Thyroid gland (tissue), 4 donors: Measurements from ENCODE around the gene LRCH1.

Experiments
- POLR2A ChIP-seq, 2 donors: fragments of 450-650 bp; IDR thresholded peaks; one replicate each; pipeline ENCODE4 v1.6.1; 2017; ENCODE audit warnings: antibody characterized with exemption in 2 of 2, mild to moderate bottlenecking in 2 of 2, moderate library complexity in 1 of 2
- TF ChIP-seq, protein P1 (sequence below), 6 experiments: fragments of 200-600 bp in 3 of 6; fragments of 450-650 bp in 3 of 6; sonication (generic) in 3 of 6; IDR thresholded peaks; one replicate each; pipeline ENCODE4 v1.5.1; 2016 to 2019; ENCODE audit warnings: antibody characterized with exemption in 6 of 6, mild to moderate bottlenecking in 2 of 6, inconsistent platforms in 1 of 6, moderate library complexity in 1 of 6

DNA sequence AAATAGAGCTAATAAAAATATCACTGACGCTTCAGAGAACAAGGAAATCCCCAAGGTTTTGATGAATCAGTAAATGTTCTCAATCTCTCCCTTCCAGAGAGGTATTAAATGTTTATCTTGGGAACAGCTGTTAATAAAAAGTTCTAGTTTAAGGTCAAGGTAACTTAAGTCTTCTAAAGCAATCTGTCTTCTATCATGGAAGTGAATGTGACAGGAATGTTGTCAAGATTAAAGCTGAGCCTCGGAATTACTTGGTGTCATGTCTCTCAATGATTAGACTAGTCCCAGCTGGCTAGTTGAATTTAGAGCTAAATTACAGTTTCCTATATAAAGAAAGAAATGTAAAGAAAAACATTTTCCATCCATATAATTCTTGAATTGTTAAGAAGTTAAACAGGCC lies 220.6 kb downstream of the LRCH1 start:
- no peak for TF ChIP-seq POLR2A (IDR thresholded peaks at IDR 0.05)
- TF ChIP-seq, protein P1, sequence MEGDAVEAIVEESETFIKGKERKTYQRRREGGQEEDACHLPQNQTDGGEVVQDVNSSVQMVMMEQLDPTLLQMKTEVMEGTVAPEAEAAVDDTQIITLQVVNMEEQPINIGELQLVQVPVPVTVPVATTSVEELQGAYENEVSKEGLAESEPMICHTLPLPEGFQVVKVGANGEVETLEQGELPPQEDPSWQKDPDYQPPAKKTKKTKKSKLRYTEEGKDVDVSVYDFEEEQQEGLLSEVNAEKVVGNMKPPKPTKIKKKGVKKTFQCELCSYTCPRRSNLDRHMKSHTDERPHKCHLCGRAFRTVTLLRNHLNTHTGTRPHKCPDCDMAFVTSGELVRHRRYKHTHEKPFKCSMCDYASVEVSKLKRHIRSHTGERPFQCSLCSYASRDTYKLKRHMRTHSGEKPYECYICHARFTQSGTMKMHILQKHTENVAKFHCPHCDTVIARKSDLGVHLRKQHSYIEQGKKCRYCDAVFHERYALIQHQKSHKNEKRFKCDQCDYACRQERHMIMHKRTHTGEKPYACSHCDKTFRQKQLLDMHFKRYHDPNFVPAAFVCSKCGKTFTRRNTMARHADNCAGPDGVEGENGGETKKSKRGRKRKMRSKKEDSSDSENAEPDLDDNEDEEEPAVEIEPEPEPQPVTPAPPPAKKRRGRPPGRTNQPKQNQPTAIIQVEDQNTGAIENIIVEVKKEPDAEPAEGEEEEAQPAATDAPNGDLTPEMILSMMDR (IDR thresholded peaks at IDR 0.05), result no peak
